MCF 10A (cell line): ENCODE results near the gene TCHP. TPM values are rescaled to one million over a fixed set of nuclear protein-coding genes. Genes with fewer than 3 reads are reported as not detected.
A peak's percentile ranks its signal among the peaks of the same experiment; 100 is the strongest.

ENCODE experiments used
- BruUV-seq: library from RNA; stranded (reverse); fragments of 400-500 nt; replicated peaks from 2 replicates; lab custom pipeline; 2021; lab: Mats Ljungman, UMichigan
- CTCF ChIA-PET: fragments of 300-600 bp; sonication (Branson Sonifier 250); formaldehyde crosslinking; extraction: SDS; loops from one replicate; lab custom pipeline; 2021; ENCODE audit warnings: antibody characterized with exemption, inconsistent platforms; lab: Yijun Ruan, JAX
- POLR2A ChIA-PET: fragments of 300-600, 350-650 bp; sonication (Branson Sonifier 250); formaldehyde crosslinking; extraction: SDS; loops from one replicate; lab custom pipeline; 2020; ENCODE audit warnings: antibody characterized with exemption, inconsistent platforms; lab: Yijun Ruan, JAX
- DNase-seq: peaks from one replicate; pipeline ENCODE4 v3.0.0-alpha.2; 2018; ENCODE audit not compliant: unreplicated experiment
- H3K27ac Mint-ChIP-seq: one replicate; pipeline ENCODE4 v1.8.0; 2022; ENCODE audit warnings: mild to moderate bottlenecking, low read depth, mixed read lengths; ENCODE audit not compliant: unreplicated experiment
- H3K27me3 Mint-ChIP-seq: one replicate; pipeline ENCODE4 v1.8.0; 2022; ENCODE audit warnings: mixed read lengths; ENCODE audit not compliant: insufficient read depth, unreplicated experiment
- H3K36me3 Mint-ChIP-seq: one replicate; pipeline ENCODE4 v1.8.0; 2022; ENCODE audit warnings: mild to moderate bottlenecking, moderate library complexity, mixed read lengths; ENCODE audit not compliant: insufficient read depth, unreplicated experiment
- H3K4me1 Mint-ChIP-seq: one replicate; pipeline ENCODE4 v1.8.0; 2022; ENCODE audit warnings: mixed read lengths; ENCODE audit not compliant: insufficient read depth, unreplicated experiment
- H3K4me3 Mint-ChIP-seq: one replicate; pipeline ENCODE4 v1.8.0; 2022; ENCODE audit warnings: mild to moderate bottlenecking, moderate library complexity, mixed read lengths; ENCODE audit not compliant: unreplicated experiment
- H3K9me3 Mint-ChIP-seq: one replicate; pipeline ENCODE4 v1.8.0; 2022; ENCODE audit warnings: mixed read lengths; ENCODE audit not compliant: unreplicated experiment
- intact Hi-C: fragments of 100-400 bp; cut with micrococcal nuclease; formaldehyde crosslinking; loops from 2 replicates; pipeline ENCODE4 v1.14.1; 2022
- total RNA-seq: library from RNA; stranded (reverse); gene quantifications from 2 replicates; pipeline ENCODE4 v1.2.3, GENCODE V29; 2022
- TF ChIP-seq, protein P1 (sequence below): fragments of 200-600 bp; IDR thresholded peaks from one replicate; pipeline ENCODE4 v1.8.0; 2022; ENCODE audit warnings: antibody characterized with exemption, mild to moderate bottlenecking; ENCODE audit not compliant: unreplicated experiment

TCHP gene
- total RNA-seq, 1 experiment from 2014 or later, result 36.3 TPM

DNA sequence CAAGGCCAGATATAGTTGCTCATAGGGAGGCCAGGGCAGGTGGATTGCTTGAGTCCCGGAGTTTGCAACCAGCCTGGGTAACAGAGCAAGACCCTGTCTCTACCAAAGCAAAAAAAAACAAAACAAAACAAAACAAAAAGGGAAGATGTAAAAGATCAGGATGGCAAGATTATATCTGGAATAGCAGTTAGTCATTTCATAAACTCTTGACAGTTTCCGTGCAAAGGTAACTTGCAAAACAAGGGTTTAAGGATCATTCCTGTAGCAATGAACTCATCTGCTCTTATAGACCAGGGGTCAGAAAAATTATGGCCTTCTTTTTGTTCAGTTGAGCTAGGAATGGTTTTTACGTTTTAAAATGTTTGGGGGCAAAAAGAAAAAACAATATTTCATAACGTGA is 66.5 kb downstream of the TCHP start:
- TF ChIP-seq, protein P1, sequence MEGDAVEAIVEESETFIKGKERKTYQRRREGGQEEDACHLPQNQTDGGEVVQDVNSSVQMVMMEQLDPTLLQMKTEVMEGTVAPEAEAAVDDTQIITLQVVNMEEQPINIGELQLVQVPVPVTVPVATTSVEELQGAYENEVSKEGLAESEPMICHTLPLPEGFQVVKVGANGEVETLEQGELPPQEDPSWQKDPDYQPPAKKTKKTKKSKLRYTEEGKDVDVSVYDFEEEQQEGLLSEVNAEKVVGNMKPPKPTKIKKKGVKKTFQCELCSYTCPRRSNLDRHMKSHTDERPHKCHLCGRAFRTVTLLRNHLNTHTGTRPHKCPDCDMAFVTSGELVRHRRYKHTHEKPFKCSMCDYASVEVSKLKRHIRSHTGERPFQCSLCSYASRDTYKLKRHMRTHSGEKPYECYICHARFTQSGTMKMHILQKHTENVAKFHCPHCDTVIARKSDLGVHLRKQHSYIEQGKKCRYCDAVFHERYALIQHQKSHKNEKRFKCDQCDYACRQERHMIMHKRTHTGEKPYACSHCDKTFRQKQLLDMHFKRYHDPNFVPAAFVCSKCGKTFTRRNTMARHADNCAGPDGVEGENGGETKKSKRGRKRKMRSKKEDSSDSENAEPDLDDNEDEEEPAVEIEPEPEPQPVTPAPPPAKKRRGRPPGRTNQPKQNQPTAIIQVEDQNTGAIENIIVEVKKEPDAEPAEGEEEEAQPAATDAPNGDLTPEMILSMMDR, result no peak
- ChIA-PET CTCF (no interaction called here), POLR2A (no interaction called here)
- H3K4me3 Mint-ChIP-seq, result no peak overlapping the region
- BruUV-seq, result no TSS peak
- peaks cover 59% of the 10 kb centered on the region for H3K36me3 Mint-ChIP-seq
- no peak overlapping the region for H3K27ac Mint-ChIP-seq
- H3K9me3 Mint-ChIP-seq, result no peaks in the 10 kb centered on the region
- DNase-seq, result no peak
- H3K27me3 Mint-ChIP-seq, result no peaks in the 10 kb centered on the region
- no peaks in the 10 kb centered on the region for H3K4me1 Mint-ChIP-seq
- intact Hi-C loops, result no loop called here

DNA sequence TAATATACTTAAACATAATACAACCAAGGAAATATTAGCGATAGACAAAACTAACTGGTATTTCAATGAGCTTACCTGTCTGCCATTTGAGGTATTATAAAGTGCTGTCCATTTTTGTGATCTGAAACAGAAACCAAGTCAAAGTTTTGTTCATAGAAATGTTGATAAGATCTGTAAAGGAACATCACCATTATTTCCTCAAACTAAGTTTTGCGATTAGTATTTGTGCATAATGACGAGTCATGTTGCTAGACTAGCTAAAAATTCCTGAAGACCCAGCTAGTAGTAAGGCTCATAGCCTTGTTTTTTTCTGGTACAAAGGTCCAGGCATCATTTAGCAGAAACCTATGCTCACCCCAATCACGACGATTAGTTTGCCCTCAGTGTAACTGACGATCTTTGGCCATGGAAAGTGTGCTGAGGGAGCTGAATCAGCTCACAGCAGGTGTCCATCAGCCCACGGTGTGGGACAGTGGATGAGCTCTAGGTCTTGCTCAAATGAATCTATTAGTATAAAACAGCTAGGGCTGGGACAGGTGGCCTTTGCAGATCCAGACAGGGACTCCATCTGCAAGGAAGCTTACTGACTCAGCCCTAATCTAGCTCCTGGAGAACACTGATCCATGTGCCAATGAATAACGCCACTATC is 67.4 kb downstream of the TCHP start:
- Mint-ChIP-seq H3K4me3 (no peak overlapping the region), H3K9me3 (no peaks in the 10 kb centered on the region), H3K27me3 (no peaks in the 10 kb centered on the region), H3K36me3 (peaks cover 66% of the 10 kb centered on the region), H3K4me1 (no peaks in the 10 kb centered on the region), H3K27ac (peak overlapping the region; percentile 66)
- no TSS peak for BruUV-seq
- TF ChIP-seq, protein P1, result no peak
- DNase-seq, result no peak
- intact Hi-C loops, result no loop called here
- ChIA-PET CTCF (no interaction called here), POLR2A (interaction anchor here (1.5 kb wide), 1 partner anchor 31 kb away, joined by 3 read pairs; the partner anchor contains the start of gene ANKRD13A)

Other genes starting within 250 kb of the TCHP start
- gene FAM222A, start 186.4 kb upstream of the TCHP start, total RNA-seq, result 0.19 and 0.29 TPM in 2 replicates
- gene TRPV4, start 66.9 kb upstream of the TCHP start, total RNA-seq, result 0.09 and 0.15 TPM in 2 replicates
- 37.2 and 53.3 TPM in 2 replicates for gene GLTP, start 19.7 kb upstream of the TCHP start, total RNA-seq
- 30.0 and 30.9 TPM in 2 replicates for gene GIT2, start 96.1 kb downstream of the TCHP start, total RNA-seq
- 26.1 and 32.5 TPM in 2 replicates for gene ANKRD13A, start 99.2 kb downstream of the TCHP start, total RNA-seq
- gene C12orf76, start 148.2 kb downstream of the TCHP start, total RNA-seq, result 7.3 and 13.4 TPM in 2 replicates
- 8.5 and 8.7 TPM in 2 replicates for gene IFT81, start 224.1 kb downstream of the TCHP start, total RNA-seq